ENCODE data around the gene OPCML. TPM values are rescaled to one million over a fixed set of nuclear protein-coding genes. Genes with fewer than 3 reads are reported as not detected.

Gene OPCML
- total RNA-seq, 1 donor from 2014 or later: not detected

- DNase-seq (no peak), ATAC-seq (ENCODE audit: low read depth) (no peak)
- intact Hi-C loops (cut with micrococcal nuclease): no loop called here
- CTCF ChIA-PET: no interaction called here
- POLR2A ChIA-PET: no interaction called here
- H3K4me3 Mint-ChIP-seq: no peak overlapping the region
- no peaks in the 10 kb centered on the region for H3K9me3 Mint-ChIP-seq
- TF ChIP-seq, protein P1, sequence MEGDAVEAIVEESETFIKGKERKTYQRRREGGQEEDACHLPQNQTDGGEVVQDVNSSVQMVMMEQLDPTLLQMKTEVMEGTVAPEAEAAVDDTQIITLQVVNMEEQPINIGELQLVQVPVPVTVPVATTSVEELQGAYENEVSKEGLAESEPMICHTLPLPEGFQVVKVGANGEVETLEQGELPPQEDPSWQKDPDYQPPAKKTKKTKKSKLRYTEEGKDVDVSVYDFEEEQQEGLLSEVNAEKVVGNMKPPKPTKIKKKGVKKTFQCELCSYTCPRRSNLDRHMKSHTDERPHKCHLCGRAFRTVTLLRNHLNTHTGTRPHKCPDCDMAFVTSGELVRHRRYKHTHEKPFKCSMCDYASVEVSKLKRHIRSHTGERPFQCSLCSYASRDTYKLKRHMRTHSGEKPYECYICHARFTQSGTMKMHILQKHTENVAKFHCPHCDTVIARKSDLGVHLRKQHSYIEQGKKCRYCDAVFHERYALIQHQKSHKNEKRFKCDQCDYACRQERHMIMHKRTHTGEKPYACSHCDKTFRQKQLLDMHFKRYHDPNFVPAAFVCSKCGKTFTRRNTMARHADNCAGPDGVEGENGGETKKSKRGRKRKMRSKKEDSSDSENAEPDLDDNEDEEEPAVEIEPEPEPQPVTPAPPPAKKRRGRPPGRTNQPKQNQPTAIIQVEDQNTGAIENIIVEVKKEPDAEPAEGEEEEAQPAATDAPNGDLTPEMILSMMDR (IDR thresholded peaks at IDR 0.05): no peak
- no peaks in the 10 kb centered on the region for H3K27me3 Mint-ChIP-seq
- no peaks in the 10 kb centered on the region for H3K36me3 Mint-ChIP-seq (ENCODE audit: low read depth)
- H3K27ac Mint-ChIP-seq: no peak overlapping the region
- H3K4me1 Mint-ChIP-seq: no peaks in the 10 kb centered on the region
These were observed 848.7 kb downstream of the OPCML start for GRCh38 chr11:132683602-132684001.

DNA sequence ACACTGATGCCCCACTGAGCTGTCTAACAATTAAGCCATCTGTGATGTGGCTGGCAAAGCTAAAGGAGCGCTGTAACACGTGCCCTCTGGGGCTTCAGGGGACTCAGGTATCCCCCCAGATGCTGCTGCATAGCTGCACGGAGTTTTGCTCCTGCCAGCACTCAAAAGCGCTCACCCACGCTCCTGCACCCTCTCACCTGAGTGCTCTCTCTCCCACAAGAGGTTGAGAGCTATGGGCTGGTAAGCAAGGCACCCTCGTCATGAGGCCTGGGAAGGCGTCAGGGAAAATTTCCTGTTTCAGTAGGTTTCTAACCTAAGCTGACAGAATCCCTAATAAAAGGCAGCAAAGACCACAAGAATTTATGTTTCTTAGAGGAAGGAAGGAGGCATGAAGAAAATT lies 850.3 kb downstream of the OPCML start:
- no peak overlapping the region for H3K27ac Mint-ChIP-seq
- H3K36me3 Mint-ChIP-seq (ENCODE audit: low read depth): no peaks in the 10 kb centered on the region
- peaks cover 3% of the 10 kb centered on the region for H3K9me3 Mint-ChIP-seq
- no peaks in the 10 kb centered on the region for H3K4me1 Mint-ChIP-seq
- intact Hi-C loops (cut with micrococcal nuclease): no loop called here
- POLR2A ChIA-PET: no interaction called here
- H3K4me3 Mint-ChIP-seq: no peak overlapping the region
- CTCF ChIA-PET: no interaction called here
- DNase-seq: no peak
- ATAC-seq (ENCODE audit: low read depth): no peak
- no peaks in the 10 kb centered on the region for H3K27me3 Mint-ChIP-seq
- TF ChIP-seq, protein P1 (IDR thresholded peaks at IDR 0.05): no peak

- POLR2A ChIA-PET: no interaction called here
- Mint-ChIP-seq H3K4me1 (no peaks in the 10 kb centered on the region), H3K9me3 (peaks cover 3% of the 10 kb centered on the region), H3K27ac (no peak overlapping the region), H3K27me3 (no peaks in the 10 kb centered on the region), H3K4me3 (no peak overlapping the region), H3K36me3 (ENCODE audit: low read depth) (no peaks in the 10 kb centered on the region)
- no peak for DNase-seq
- CTCF ChIA-PET: no interaction called here
- no peak for ATAC-seq (ENCODE audit: low read depth)
- TF ChIP-seq, protein P1 (IDR thresholded peaks at IDR 0.05): no peak
- intact Hi-C loops (cut with micrococcal nuclease): no loop called here
These were observed 851.7 kb downstream of the OPCML start for GRCh38 chr11:132680584-132680983.

DNA sequence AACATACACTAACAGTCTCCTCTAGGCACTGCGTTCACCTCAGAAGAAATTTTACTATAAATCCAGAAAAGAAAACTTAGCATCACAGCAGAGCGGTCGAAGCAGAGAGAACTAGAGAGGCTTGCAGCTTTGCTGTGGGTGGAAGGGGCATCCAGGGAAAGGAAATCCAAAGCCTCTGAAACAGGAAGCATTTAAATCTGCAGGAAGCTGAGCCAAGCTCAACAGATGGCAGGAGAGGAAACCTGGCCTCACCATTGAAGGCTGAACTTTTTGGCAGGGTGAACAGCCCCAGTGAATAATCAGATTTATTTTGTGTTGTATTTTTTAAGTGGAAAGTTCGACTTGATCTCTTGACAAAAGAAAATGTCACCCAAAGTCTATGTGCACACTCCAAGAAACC lies 858.1 kb downstream of the OPCML start:
- H3K4me1 Mint-ChIP-seq: no peaks in the 10 kb centered on the region
- TF ChIP-seq, protein P1 (IDR thresholded peaks at IDR 0.05): no peak
- no peaks in the 10 kb centered on the region for H3K27me3 Mint-ChIP-seq
- ATAC-seq (ENCODE audit: low read depth) (no peak), DNase-seq (no peak)
- CTCF ChIA-PET: no interaction called here
- no peak overlapping the region for H3K27ac Mint-ChIP-seq
- H3K9me3 Mint-ChIP-seq: peaks cover 3% of the 10 kb centered on the region
- no peaks in the 10 kb centered on the region for H3K36me3 Mint-ChIP-seq (ENCODE audit: low read depth)
- POLR2A ChIA-PET: no interaction called here
- intact Hi-C loops (cut with micrococcal nuclease): no loop called here
- no peak overlapping the region for H3K4me3 Mint-ChIP-seq

GRCh38 chr11:132671851-132672370 lies 860.4 kb downstream of the OPCML start:
- H3K27me3 Mint-ChIP-seq: no peaks in the 10 kb centered on the region
- H3K27ac Mint-ChIP-seq: no peak overlapping the region
- DNase-seq (no peak), ATAC-seq (ENCODE audit: low read depth) (no peak)
- intact Hi-C loops (cut with micrococcal nuclease): no loop called here
- TF ChIP-seq, protein P1 (IDR thresholded peaks at IDR 0.05): no peak
- H3K4me3 Mint-ChIP-seq: no peak overlapping the region
- no peaks in the 10 kb centered on the region for H3K4me1 Mint-ChIP-seq
- no peaks in the 10 kb centered on the region for H3K36me3 Mint-ChIP-seq (ENCODE audit: low read depth)
- ChIA-PET POLR2A (no interaction called here), CTCF (no interaction called here)
- no peaks in the 10 kb centered on the region for H3K9me3 Mint-ChIP-seq

All from activated B cell treated with CpG ODN at 0.5 μM for 24 hours (primary cell).